Measurements from ENCODE around the gene NADK. TPM values are rescaled to one million over a fixed set of nuclear protein-coding genes. Genes with fewer than 3 reads are reported as not detected.
"Not testable (repeated sequence)": the region's sequence is repeated elsewhere in the genome, so short reads cannot be mapped to it uniquely, and the experiment has no call there.

Gene NADK
- total and polyA plus RNA-seq, 4 donors: 29.9 to 65.1 (median 48.3) TPM

- WGBS (ENCODE audit: insufficient coverage): 92% methylated on average over 12 of the region's 17 CpGs
- DNase-seq (ENCODE audit: low read depth in 4 of 6, low spot score in 6 of 6): no peak
- Histone ChIP-seq H3K36me3 (ENCODE audit: control insufficient read depth, insufficient read depth, low read length) (peaks cover 50% of the 10 kb centered on the region), H3K4me3 (ENCODE audit: low read depth, low read length) (no peak overlapping the region), H3K27me3 (ENCODE audit: control insufficient read depth, insufficient read depth, low read length) (no peaks in the 10 kb centered on the region), H3K9me3 (ENCODE audit: control insufficient read depth, insufficient read depth, low read length) (no peaks in the 10 kb centered on the region), H3K4me1 (ENCODE audit: control insufficient read depth, insufficient read depth, low read length) (no peaks in the 10 kb centered on the region), H3K27ac (ENCODE audit: low read depth, low read length) (no peak overlapping the region)
These were observed 47.4 kb downstream of the NADK start for GRCh38 chr1:1730870-1731269.

GRCh38 chr1:1730230-1730629 lies 48.0 kb downstream of the NADK start:
- DNase-seq (ENCODE audit: low read depth in 4 of 6, low spot score in 6 of 6); H3K4me1 ChIP-seq (ENCODE audit: control insufficient read depth, insufficient read depth, low read length); H3K9me3 ChIP-seq (ENCODE audit: control insufficient read depth, insufficient read depth, low read length); H3K27ac ChIP-seq (ENCODE audit: low read depth, low read length); H3K27me3 ChIP-seq (ENCODE audit: control insufficient read depth, insufficient read depth, low read length); H3K4me3 ChIP-seq (ENCODE audit: low read depth, low read length): not testable (repeated sequence)
- peaks cover 47% of the 10 kb centered on the region for H3K36me3 ChIP-seq (ENCODE audit: control insufficient read depth, insufficient read depth, low read length)
- WGBS (ENCODE audit: insufficient coverage): no CpG with 5 or more reads among the region's 13 CpGs

GRCh38 chr1:1729116-1729816 lies 49.0 kb downstream of the NADK start:
- DNase-seq (ENCODE audit: low read depth in 4 of 6, low spot score in 6 of 6); H3K4me1 ChIP-seq (ENCODE audit: control insufficient read depth, insufficient read depth, low read length); H3K27me3 ChIP-seq (ENCODE audit: control insufficient read depth, insufficient read depth, low read length); H3K4me3 ChIP-seq (ENCODE audit: low read depth, low read length); H3K9me3 ChIP-seq (ENCODE audit: control insufficient read depth, insufficient read depth, low read length): not testable (repeated sequence)
- WGBS (ENCODE audit: insufficient coverage): 100% methylated on average over 2 of the region's 18 CpGs
- peaks cover 43% of the 10 kb centered on the region for H3K36me3 ChIP-seq (ENCODE audit: control insufficient read depth, insufficient read depth, low read length)
- H3K27ac ChIP-seq (ENCODE audit: low read depth, low read length): peak overlapping the region; percentile 25

- WGBS (ENCODE audit: insufficient coverage): 60% methylated on average over 2 of the region's 14 CpGs
- not testable (repeated sequence) for H3K4me3 ChIP-seq (ENCODE audit: low read depth, low read length); H3K4me1 ChIP-seq (ENCODE audit: control insufficient read depth, insufficient read depth, low read length); H3K27me3 ChIP-seq (ENCODE audit: control insufficient read depth, insufficient read depth, low read length); DNase-seq (ENCODE audit: low read depth in 4 of 6, low spot score in 6 of 6); H3K9me3 ChIP-seq (ENCODE audit: control insufficient read depth, insufficient read depth, low read length)
- Histone ChIP-seq H3K36me3 (ENCODE audit: control insufficient read depth, insufficient read depth, low read length) (peaks cover 43% of the 10 kb centered on the region), H3K27ac (ENCODE audit: low read depth, low read length) (peak overlapping the region; percentile 25)
These were observed 49.8 kb downstream of the NADK start for GRCh38 chr1:1728308-1729005.

GRCh38 chr1:1727131-1727651 lies 51.1 kb downstream of the NADK start:
- not testable (repeated sequence) for H3K27ac ChIP-seq (ENCODE audit: low read depth, low read length); H3K4me3 ChIP-seq (ENCODE audit: low read depth, low read length); H3K9me3 ChIP-seq (ENCODE audit: control insufficient read depth, insufficient read depth, low read length); H3K27me3 ChIP-seq (ENCODE audit: control insufficient read depth, insufficient read depth, low read length); H3K4me1 ChIP-seq (ENCODE audit: control insufficient read depth, insufficient read depth, low read length); DNase-seq (ENCODE audit: low read depth in 4 of 6, low spot score in 6 of 6)
- H3K36me3 ChIP-seq (ENCODE audit: control insufficient read depth, insufficient read depth, low read length): peaks cover 33% of the 10 kb centered on the region
- 97% methylated on average over 5 of the region's 12 CpGs for WGBS (ENCODE audit: insufficient coverage)

GRCh38 chr1:1726088-1726487 lies 52.2 kb downstream of the NADK start:
- peaks cover 25% of the 10 kb centered on the region for H3K36me3 ChIP-seq (ENCODE audit: control insufficient read depth, insufficient read depth, low read length)
- not testable (repeated sequence) for H3K27me3 ChIP-seq (ENCODE audit: control insufficient read depth, insufficient read depth, low read length); H3K27ac ChIP-seq (ENCODE audit: low read depth, low read length); DNase-seq (ENCODE audit: low read depth in 4 of 6, low spot score in 6 of 6); H3K4me1 ChIP-seq (ENCODE audit: control insufficient read depth, insufficient read depth, low read length); H3K9me3 ChIP-seq (ENCODE audit: control insufficient read depth, insufficient read depth, low read length); H3K4me3 ChIP-seq (ENCODE audit: low read depth, low read length)
- WGBS (ENCODE audit: insufficient coverage): 97% methylated on average over 15 of the region's 17 CpGs

- H3K4me3 ChIP-seq (ENCODE audit: low read depth, low read length): peak within 1 kb of the TSS; percentile 71
- H3K27ac ChIP-seq (ENCODE audit: low read depth, low read length): peak within 1 kb of the TSS; percentile 80
- not testable (repeated sequence) for H3K4me1 ChIP-seq (ENCODE audit: control insufficient read depth, insufficient read depth, low read length); H3K9me3 ChIP-seq (ENCODE audit: control insufficient read depth, insufficient read depth, low read length); H3K27me3 ChIP-seq (ENCODE audit: control insufficient read depth, insufficient read depth, low read length)
- peak; percentile 99 to 100 (median 100) for DNase-seq (ENCODE audit: low read depth in 4 of 6, low spot score in 6 of 6)
- H3K36me3 ChIP-seq (ENCODE audit: control insufficient read depth, insufficient read depth, low read length): peaks cover 23% of the 10 kb centered on the region
- WGBS (ENCODE audit: insufficient coverage): under 1% methylated on average over 40 of the region's 78 CpGs
These were observed 54.0 kb downstream of the NADK start, which contains the start of gene CDK11A for GRCh38 chr1:1724035-1724864. CDK11A (minus strand) TSS chr1:1724357; CDS start chr1:1722818, 1,539 bp downstream.

- no peak for DNase-seq (ENCODE audit: low read depth in 4 of 6, low spot score in 6 of 6)
- no peaks in the 10 kb centered on the region for H3K9me3 ChIP-seq (ENCODE audit: control insufficient read depth, insufficient read depth, low read length)
- H3K27ac ChIP-seq (ENCODE audit: low read depth, low read length): no peak overlapping the region
- peaks cover 23% of the 10 kb centered on the region for H3K36me3 ChIP-seq (ENCODE audit: control insufficient read depth, insufficient read depth, low read length)
- H3K27me3 ChIP-seq (ENCODE audit: control insufficient read depth, insufficient read depth, low read length): no peaks in the 10 kb centered on the region
- no peak overlapping the region for H3K4me3 ChIP-seq (ENCODE audit: low read depth, low read length)
- 100% methylated on average over 3 of the region's 7 CpGs for WGBS (ENCODE audit: insufficient coverage)
- H3K4me1 ChIP-seq (ENCODE audit: control insufficient read depth, insufficient read depth, low read length): no peaks in the 10 kb centered on the region
These were observed 57.1 kb downstream of the NADK start for GRCh38 chr1:1721201-1721600.

- not testable (repeated sequence) for H3K9me3 ChIP-seq (ENCODE audit: control insufficient read depth, insufficient read depth, low read length); H3K27me3 ChIP-seq (ENCODE audit: control insufficient read depth, insufficient read depth, low read length); H3K4me3 ChIP-seq (ENCODE audit: low read depth, low read length); H3K27ac ChIP-seq (ENCODE audit: low read depth, low read length); H3K4me1 ChIP-seq (ENCODE audit: control insufficient read depth, insufficient read depth, low read length); DNase-seq (ENCODE audit: low read depth in 4 of 6, low spot score in 6 of 6)
- H3K36me3 ChIP-seq (ENCODE audit: control insufficient read depth, insufficient read depth, low read length): peaks cover 25% of the 10 kb centered on the region
- 84% methylated on average over 11 of the region's 18 CpGs for WGBS (ENCODE audit: insufficient coverage)
These were observed 63.0 kb downstream of the NADK start for GRCh38 chr1:1715109-1715883.
